K562 (cell line): ENCODE data around the gene PATE4. TPM values are rescaled to one million over a fixed set of nuclear protein-coding genes. Genes with fewer than 3 reads are reported as not detected.
A peak's percentile ranks its signal among the peaks of the same experiment; 100 is the strongest.

Source experiments
- BCLAF1 ChIP-seq, 2 experiments: fragments of 450-650 bp in 1 of 2; IDR thresholded peaks; 2 replicates each; pipeline ENCODE4 v1.6.1; 2011 to 2017; ENCODE audit warnings: low read depth in 2 of 2, antibody characterized with exemption in 1 of 2, borderline replicate concordance in 1 of 2, low read length in 1 of 2, mild to moderate bottlenecking in 1 of 2, mixed read lengths in 1 of 2; ENCODE audit not compliant: control insufficient read depth in 1 of 2
- CEBPB ChIP-seq: fragments of 450-650 bp; IDR thresholded peaks from 2 replicates; pipeline ENCODE4 v1.6.1; 2016; ENCODE audit warnings: missing genetic modification characterization, missing compliant biosample characterization
- ESRRA ChIP-seq: fragments of 450-650 bp; IDR thresholded peaks from 2 replicates; pipeline ENCODE4 v1.6.1; 2014; ENCODE audit warnings: low read depth, mild to moderate bottlenecking, moderate library complexity, borderline replicate concordance
- FOXJ3 ChIP-seq: sonication (generic); formaldehyde crosslinking; IDR thresholded peaks from 2 replicates; pipeline ENCODE4 v1.4.0; 2020; ENCODE audit warnings: mild to moderate bottlenecking, missing genetic modification reagents
- GATAD2A ChIP-seq: fragments of 450-650 bp; IDR thresholded peaks from 2 replicates; pipeline ENCODE4 v1.6.1; 2017
- HNRNPUL1 ChIP-seq: fragments of 200-400 bp; formaldehyde crosslinking; IDR thresholded peaks from 2 replicates; pipeline ENCODE4 v1.6.1; 2017; ENCODE audit warnings: low read length
- PRPF4 ChIP-seq: fragments of 200-400 bp; formaldehyde crosslinking; IDR thresholded peaks from one replicate; pipeline ENCODE4 v1.6.1; 2017; ENCODE audit warnings: low read length, low read depth, mild to moderate bottlenecking; ENCODE audit not compliant: insufficient read depth, poor library complexity, severe bottlenecking
- RERE ChIP-seq: sonication (generic); formaldehyde crosslinking; IDR thresholded peaks from 2 replicates; pipeline ENCODE4 v1.8.0; 2023; ENCODE audit warnings: missing genetic modification reagents, mild to moderate bottlenecking, borderline replicate concordance
- SETDB1 ChIP-seq: IDR thresholded peaks from one replicate; pipeline ENCODE4 v1.6.1; 2012; ENCODE audit warnings: low read length, control low read depth, inconsistent platforms
- SMARCE1 ChIP-seq: fragments of 450-650 bp; IDR thresholded peaks from 2 replicates; pipeline ENCODE4 v1.7.1; 2016; ENCODE audit warnings: mild to moderate bottlenecking
- SNAPC5 ChIP-seq: fragments of 250-450 bp; sonication (Bioruptor Pico); IDR thresholded peaks from 2 replicates; pipeline ENCODE4 v1.8.0; 2021; ENCODE audit warnings: moderate library complexity, mild to moderate bottlenecking, inconsistent platforms
- SOX6 ChIP-seq: fragments of 450-650 bp; IDR thresholded peaks from 2 replicates; pipeline ENCODE4 v1.6.1; 2014; ENCODE audit warnings: mild to moderate bottlenecking
- STAT5A ChIP-seq: IDR thresholded peaks from 2 replicates; pipeline ENCODE4 v1.6.1; 2012; ENCODE audit warnings: low read length, inconsistent platforms, borderline replicate concordance
- ZNF134 ChIP-seq: fragments of 250-450 bp; sonication (Bioruptor Pico); conservative IDR thresholded peaks from 2 replicates; pipeline ENCODE4 v1.4.0; 2020
- ZNF165 ChIP-seq: fragments of 250-450 bp; sonication (Bioruptor Pico); IDR thresholded peaks from 2 replicates; pipeline ENCODE4 v1.4.0; 2020; ENCODE audit warnings: borderline replicate concordance
- ZNF277 ChIP-seq: fragments of 250-450 bp; sonication (Bioruptor Pico); IDR thresholded peaks from 2 replicates; pipeline ENCODE4 v1.8.0; 2022; ENCODE audit warnings: inconsistent platforms, mild to moderate bottlenecking, moderate library complexity, borderline replicate concordance
- polyA plus RNA-seq, 8 experiments: library from polyadenylated mRNA; depleted of rRNA in 4 of 8; stranded (reverse) in 5 of 8; unstranded in 3 of 8; fragments of >200 nt; fragmentation: Nextera tagmentation in 2 of 8; fragmentation: Illumina TruSeq in 1 of 8; extraction: Ambion mirVana in 2 of 8; extraction: Trizol in 1 of 8; gene quantifications; 2 replicates each; pipeline versions ENCODE4 v1.2.1 to v1.2.3, GENCODE V29; 2011 to 2014; ENCODE audit warnings: inconsistent platforms in 1 of 8, missing spikeins in 1 of 8
- total RNA-seq, 7 experiments: library from RNA; depleted of rRNA in 6 of 7; stranded (reverse); fragments of >200 nt in 6 of 7; fragmentation: Illumina TruSeq in 2 of 7; extraction: Trizol in 2 of 7; gene quantifications; 2 replicates each; pipeline versions ENCODE4 v1.2.1 to v1.2.3, GENCODE V29; 2011 to 2021; ENCODE audit warnings: low replicate concordance in 1 of 7

Gene PATE4
- total and polyA plus RNA-seq, 9 of the 15 experiments (the other 6 are each of a cell fraction or from before 2014, with no cell fraction given): not detected

GRCh38 chr11:125887373-125888324 lies 54.5 kb downstream of the PATE4 start, which contains the start of gene HYLS1 (continued):
- TF ChIP-seq RERE (CRISPR knock-in tag) (no peak), ZNF134 (CRISPR knock-in tag) (no peak), SNAPC5 (CRISPR knock-in tag) (no peak), ESRRA (peak; percentile 98), SMARCE1 (no peak), BCLAF1 (IDR thresholded peaks at IDR 0.05; ENCODE audit: borderline replicate concordance in 1 of 2, control insufficient read depth in 1 of 2, low read depth in 2 of 2, low read length in 1 of 2) (no peak), STAT5A (no peak), PRPF4 (no peak), ZNF277 (CRISPR knock-in tag) (no peak), ZNF165 (no peak), CEBPB (tag) (no peak), SETDB1 (no peak), FOXJ3 (CRISPR knock-in tag) (no peak), HNRNPUL1 (no peak), SOX6 (no peak), GATAD2A (no peak)
